Prostate gland (tissue), 2 donors: Measurements from ENCODE around the gene MEGF9. TPM values are rescaled to one million over a fixed set of nuclear protein-coding genes. Genes with fewer than 3 reads are reported as not detected.

Experiments used
- DNase-seq: peaks from one replicate; pipeline ENCODE4 v3.0.0-alpha.2; 2019; ENCODE audit warnings: low spot score
- H3K27ac ChIP-seq, 2 donors: fragments of 200-600 bp; sonication (generic); 2 replicates each; pipeline ENCODE4 v1.5.1; 2017 to 2019
- H3K27me3 ChIP-seq: fragments of 200-600 bp; sonication (generic); replicated peaks from 2 replicates; pipeline ENCODE4 v1.5.1; 2019; ENCODE audit not compliant: insufficient read depth
- H3K36me3 ChIP-seq, 2 donors: fragments of 200-600 bp; sonication (generic); 1 replicate in 1 of 2; 2 replicates in 1 of 2; pipeline versions ENCODE4 v1.5.1 to v1.8.1; 2017 to 2019
- H3K4me1 ChIP-seq: fragments of 200-600 bp; sonication (generic); replicated peaks from 2 replicates; pipeline ENCODE4 v1.5.1; 2019
- H3K4me3 ChIP-seq, 2 donors: fragments of 200-600 bp; sonication (generic); 2 replicates each; pipeline ENCODE4 v1.5.1; 2017 to 2019
- H3K9me3 ChIP-seq: fragments of 200-600 bp; sonication (generic); 2 replicates; pipeline ENCODE4 v1.5.1; 2017
- CTCF ChIP-seq, 4 experiments: fragments of 200-600 bp in 2 of 4; fragments of 450-650 bp in 2 of 4; sonication (generic) in 2 of 4; IDR thresholded peaks; 1 replicate in 3 of 4; 2 replicates in 1 of 4; pipeline ENCODE4 v1.5.1; 2016 to 2019; ENCODE audit warnings: antibody characterized with exemption in 4 of 4, mild to moderate bottlenecking in 2 of 4, moderate library complexity in 2 of 4
- POLR2A ChIP-seq: fragments of 450-650 bp; IDR thresholded peaks from one replicate; pipeline ENCODE4 v1.6.1; 2016; ENCODE audit warnings: antibody characterized with exemption, mild to moderate bottlenecking
- POLR2AphosphoS5 ChIP-seq: sonication (generic); formaldehyde crosslinking; IDR thresholded peaks from one replicate; pipeline ENCODE4 v1.6.1; 2017; ENCODE audit warnings: antibody characterized with exemption
- WGBS: methylation state at CpG from one replicate; pipeline ENCODE4 v1.1.5; 2018; 5-methylcytosine and 5-hydroxymethylcytosine counted together
- intact Hi-C: fragments of 100-400 bp; cut with DNase I; formaldehyde crosslinking; loops from one replicate; pipeline ENCODE4 v1.14.2; 2022
- total RNA-seq, 2 donors: library from RNA; depleted of rRNA; stranded (reverse); fragments of >200 nt; gene quantifications; one replicate each; pipeline ENCODE4 v1.1.0, GENCODE V29; 2016

MEGF9 gene
- total RNA-seq, 2 donors from 2014 or later = 12.0 to 25.3 TPM

DNA sequence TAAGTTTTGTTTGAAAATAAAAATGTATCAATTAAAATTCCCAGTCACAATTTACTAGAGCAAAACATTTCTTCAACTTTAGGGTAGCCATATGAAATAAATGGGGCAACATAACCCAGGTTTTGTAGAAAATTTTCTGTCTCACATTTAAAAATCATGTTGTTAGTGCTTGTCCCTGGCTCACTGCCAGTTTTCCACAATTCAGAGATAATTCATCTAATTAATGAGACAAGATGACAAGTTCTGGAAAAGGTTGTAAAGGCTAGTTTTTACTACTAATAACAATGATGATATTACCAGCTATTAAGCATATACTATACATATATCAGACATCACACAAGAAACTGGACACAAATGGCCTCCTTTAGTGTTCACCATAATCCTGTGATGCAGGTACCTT is 45.9 kb downstream of the MEGF9 start:
- TF ChIP-seq POLR2A (no peak), CTCF (IDR thresholded peaks at IDR 0.05) (no peak), POLR2AphosphoS5 (no peak)
- Histone ChIP-seq H3K36me3 (no peaks in the 10 kb centered on the region), H3K27ac (no peak overlapping the region), H3K4me3 (no peak overlapping the region), H3K27me3 (no peaks in the 10 kb centered on the region), H3K4me1 (peaks cover 9% of the 10 kb centered on the region), H3K9me3 (no peaks in the 10 kb centered on the region)
- no peak for DNase-seq
- intact Hi-C loops = no loop called here

GRCh38 chr9:120663950-120664349 is 50.3 kb downstream of the MEGF9 start:
- Histone ChIP-seq H3K27me3 (no peaks in the 10 kb centered on the region), H3K4me1 (peaks cover 9% of the 10 kb centered on the region), H3K27ac (no peak overlapping the region)

DNA sequence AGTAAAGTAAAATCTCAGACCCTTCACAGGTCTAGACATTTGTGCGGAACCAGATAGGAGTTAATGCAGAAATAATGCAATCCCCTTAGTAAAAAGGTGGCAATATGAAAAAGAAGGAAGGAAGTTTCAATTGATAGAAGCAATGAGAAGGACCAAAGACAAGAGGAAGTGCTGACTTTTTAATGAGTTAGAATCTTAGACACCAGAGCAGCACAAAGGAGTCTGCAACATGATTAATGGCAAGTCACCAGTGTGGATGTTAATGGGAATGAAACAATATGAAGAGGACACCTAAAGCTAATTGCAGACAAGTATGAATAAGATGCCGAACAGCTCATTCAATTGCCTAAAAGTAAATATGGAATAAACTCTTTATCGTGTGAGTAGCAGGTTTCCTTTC is 50.9 kb downstream of the MEGF9 start:
- WGBS = 48% methylated on average over 3 of the region's 3 CpGs

More at GRCh38 chr9:120663950-120664349, 50.3 kb downstream of the MEGF9 start:
- no peak overlapping the region for H3K4me3 ChIP-seq
- intact Hi-C loops = no loop called here
- no peak for DNase-seq
- H3K36me3 ChIP-seq = no peaks in the 10 kb centered on the region
- TF ChIP-seq POLR2AphosphoS5 (no peak), POLR2A (no peak), CTCF (IDR thresholded peaks at IDR 0.05) (no peak)
- no peaks in the 10 kb centered on the region for H3K9me3 ChIP-seq

GRCh38 chr9:120662513-120662912 is 51.8 kb downstream of the MEGF9 start:
- 93% methylated on average over 8 of the region's 8 CpGs for WGBS
- H3K4me1 ChIP-seq = peaks cover 9% of the 10 kb centered on the region
- no peaks in the 10 kb centered on the region for H3K27me3 ChIP-seq
- H3K36me3 ChIP-seq = no peaks in the 10 kb centered on the region
- no peaks in the 10 kb centered on the region for H3K9me3 ChIP-seq
- no peak overlapping the region for H3K27ac ChIP-seq
- no peak for DNase-seq
- intact Hi-C loops = no loop called here
- no peak overlapping the region for H3K4me3 ChIP-seq
- no peak for TF ChIP-seq CTCF (IDR thresholded peaks at IDR 0.05)
- TF ChIP-seq POLR2AphosphoS5 = no peak
- no peak for TF ChIP-seq POLR2A

More for the DNA sequence above, 50.9 kb downstream of the MEGF9 start:
- Histone ChIP-seq H3K36me3 (no peaks in the 10 kb centered on the region), H3K27ac (no peak overlapping the region), H3K4me3 (no peak overlapping the region), H3K27me3 (no peaks in the 10 kb centered on the region), H3K4me1 (peaks cover 9% of the 10 kb centered on the region), H3K9me3 (no peaks in the 10 kb centered on the region)
- no peak for TF ChIP-seq CTCF (IDR thresholded peaks at IDR 0.05)
- no peak for TF ChIP-seq POLR2A
- TF ChIP-seq POLR2AphosphoS5 = no peak
- intact Hi-C loops = no loop called here
- no peak for DNase-seq

DNA sequence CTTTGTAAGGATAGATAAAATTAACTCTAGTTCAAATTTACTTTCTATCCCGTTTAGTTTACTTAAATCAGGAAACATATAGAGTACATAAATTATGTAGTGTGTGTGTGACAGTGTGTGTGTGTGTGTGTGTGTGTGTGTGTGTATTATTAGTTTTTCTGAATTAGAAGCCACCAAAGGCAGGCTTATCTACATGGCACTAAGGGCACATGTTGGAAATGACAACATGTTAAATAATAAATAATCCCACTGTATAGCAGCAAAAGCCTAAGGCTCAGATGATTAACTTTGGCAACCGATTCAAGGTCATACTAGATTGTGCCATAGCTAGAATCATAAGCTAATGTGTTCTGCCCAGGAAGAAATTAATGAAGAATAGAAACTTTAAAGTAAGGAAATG is 54.6 kb downstream of the MEGF9 start:
- 75% methylated on average over 2 of the region's 2 CpGs for WGBS
- intact Hi-C loops = no loop called here
- DNase-seq = no peak
- no peaks in the 10 kb centered on the region for H3K9me3 ChIP-seq
- H3K4me1 ChIP-seq = peaks cover 8% of the 10 kb centered on the region
- H3K27ac ChIP-seq = no peak overlapping the region
- TF ChIP-seq CTCF (IDR thresholded peaks at IDR 0.05) = no peak
- no peak for TF ChIP-seq POLR2AphosphoS5
- TF ChIP-seq POLR2A = no peak
- H3K4me3 ChIP-seq = no peak overlapping the region
- H3K36me3 ChIP-seq = no peaks in the 10 kb centered on the region
- H3K27me3 ChIP-seq = no peaks in the 10 kb centered on the region
